NB4 (cell line): ENCODE measurements around the gene EXOC4.

Experiments used
- POLR2A ChIP-seq: IDR thresholded peaks from 2 replicates; pipeline ENCODE4 v1.6.1; 2011; ENCODE audit warnings: mild to moderate bottlenecking; ENCODE audit not compliant: insufficient read length; ENCODE audit errors: extremely low read depth
- TF ChIP-seq, protein P1 (sequence below): IDR thresholded peaks from one replicate; pipeline ENCODE4 v1.5.1; 2012; ENCODE audit warnings: low read depth, low read length

DNA sequence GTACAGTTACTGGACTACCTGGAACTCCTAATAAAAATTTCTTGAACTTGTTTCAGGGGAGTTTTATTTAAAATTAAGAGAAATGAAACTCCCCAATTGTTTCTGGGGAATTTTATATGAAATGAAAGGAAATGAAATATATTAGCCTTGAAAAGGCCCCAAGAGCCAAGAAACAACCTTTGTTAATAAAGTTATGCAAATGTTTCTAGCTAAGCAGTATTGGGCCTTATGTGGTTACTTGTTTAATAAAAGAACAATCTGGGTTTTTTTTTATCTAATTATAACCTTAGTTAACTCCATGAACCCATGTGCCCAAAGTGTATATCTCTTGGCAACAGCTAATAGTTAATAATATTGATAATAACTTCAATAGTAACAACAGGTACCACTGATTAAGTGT is 222.8 kb downstream of the EXOC4 start:
- TF ChIP-seq, protein P1, sequence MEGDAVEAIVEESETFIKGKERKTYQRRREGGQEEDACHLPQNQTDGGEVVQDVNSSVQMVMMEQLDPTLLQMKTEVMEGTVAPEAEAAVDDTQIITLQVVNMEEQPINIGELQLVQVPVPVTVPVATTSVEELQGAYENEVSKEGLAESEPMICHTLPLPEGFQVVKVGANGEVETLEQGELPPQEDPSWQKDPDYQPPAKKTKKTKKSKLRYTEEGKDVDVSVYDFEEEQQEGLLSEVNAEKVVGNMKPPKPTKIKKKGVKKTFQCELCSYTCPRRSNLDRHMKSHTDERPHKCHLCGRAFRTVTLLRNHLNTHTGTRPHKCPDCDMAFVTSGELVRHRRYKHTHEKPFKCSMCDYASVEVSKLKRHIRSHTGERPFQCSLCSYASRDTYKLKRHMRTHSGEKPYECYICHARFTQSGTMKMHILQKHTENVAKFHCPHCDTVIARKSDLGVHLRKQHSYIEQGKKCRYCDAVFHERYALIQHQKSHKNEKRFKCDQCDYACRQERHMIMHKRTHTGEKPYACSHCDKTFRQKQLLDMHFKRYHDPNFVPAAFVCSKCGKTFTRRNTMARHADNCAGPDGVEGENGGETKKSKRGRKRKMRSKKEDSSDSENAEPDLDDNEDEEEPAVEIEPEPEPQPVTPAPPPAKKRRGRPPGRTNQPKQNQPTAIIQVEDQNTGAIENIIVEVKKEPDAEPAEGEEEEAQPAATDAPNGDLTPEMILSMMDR = no peak
- no peak for TF ChIP-seq POLR2A
